Transverse colon (tissue), 4 donors: ENCODE results near the gene FGF7. TPM values are rescaled to one million over a fixed set of nuclear protein-coding genes. Genes with fewer than 3 reads are reported as not detected.
"Not testable (repeated sequence)": the region's sequence is repeated elsewhere in the genome, so short reads cannot be mapped to it uniquely, and the experiment has no call there.

Experiments
- DNase-seq: peaks from one replicate; pipeline ENCODE4 v3.0.0-alpha.2; 2019
- H3K27ac ChIP-seq, 4 donors: fragments of 200-600 bp; sonication (generic); 2 replicates each; pipeline ENCODE4 v1.5.1; 2016 to 2018; ENCODE audit warnings: inconsistent platforms in 4 of 4
- H3K27me3 ChIP-seq: fragments of 200-600 bp; sonication (generic); 2 replicates; pipeline ENCODE4 v1.5.1; 2017; ENCODE audit warnings: inconsistent platforms
- H3K36me3 ChIP-seq, 4 donors: fragments of 200-600 bp; sonication (generic); 2 replicates each; pipeline ENCODE4 v1.5.1; 2017 to 2019; ENCODE audit warnings: inconsistent platforms in 4 of 4
- H3K4me1 ChIP-seq, 4 donors: fragments of 200-600 bp; sonication (generic); 2 replicates each; pipeline ENCODE4 v1.5.1; 2017 to 2020; ENCODE audit warnings: inconsistent platforms in 4 of 4
- H3K4me3 ChIP-seq, 4 donors: fragments of 200-600 bp; sonication (generic); 1 replicate in 1 of 4; 2 replicates in 3 of 4; pipeline versions ENCODE4 v1.5.1 to v1.6.1; 2017 to 2019; ENCODE audit warnings: inconsistent platforms in 4 of 4
- H3K9me3 ChIP-seq, 2 donors: fragments of 200-600 bp; sonication (generic); 2 replicates each; pipeline ENCODE4 v1.5.1; 2017 to 2019; ENCODE audit warnings: inconsistent platforms in 2 of 2
- CTCF ChIP-seq, 5 experiments: fragments of 200-600 bp in 3 of 5; fragments of 450-650 bp in 2 of 5; sonication (generic) in 3 of 5; IDR thresholded peaks; 1 replicate in 2 of 5; 2 replicates in 3 of 5; pipeline ENCODE4 v1.5.1; 2016 to 2017; ENCODE audit warnings: antibody characterized with exemption in 5 of 5, inconsistent platforms in 3 of 5, mild to moderate bottlenecking in 2 of 5, moderate library complexity in 1 of 5
- EP300 ChIP-seq: sonication (generic); formaldehyde crosslinking; IDR thresholded peaks from one replicate; pipeline ENCODE4 v1.6.1; 2017; ENCODE audit warnings: antibody characterized with exemption, low read depth
- POLR2A ChIP-seq: fragments of 450-650 bp; IDR thresholded peaks from one replicate; pipeline ENCODE4 v1.6.1; 2016; ENCODE audit warnings: antibody characterized with exemption, mild to moderate bottlenecking, moderate library complexity
- POLR2AphosphoS5 ChIP-seq, 3 donors: sonication (generic); formaldehyde crosslinking; IDR thresholded peaks; one replicate each; pipeline ENCODE4 v1.6.1; 2016; ENCODE audit warnings: antibody characterized with exemption in 3 of 3
- WGBS, 2 donors: methylation state at CpG; one replicate each; pipeline ENCODE4 v1.1.5; 2018; ENCODE audit warnings: low coverage in 1 of 2; 5-methylcytosine and 5-hydroxymethylcytosine counted together
- in situ Hi-C, 4 donors: fragments of 200-750 bp; cut with MboI; loops; one replicate each; pipeline versions ENCODE4 v1.15.0 to v1.15.1; 2017; ENCODE audit warnings: low sequenced_read_pairs in 3 of 4, low pct_ligation_motif_present in 1 of 4, low pct_unique_long_range_greater_than_20kb in 1 of 4
- intact Hi-C: fragments of 100-400 bp; cut with DNase I; formaldehyde crosslinking; loops from one replicate; pipeline ENCODE4 v1.15.1; 2023; ENCODE audit warnings: low total_unique reads
- total RNA-seq, 4 donors: library from RNA; depleted of rRNA; stranded (reverse); fragments of >200 nt; gene quantifications; one replicate each; pipeline ENCODE4 v1.1.0, GENCODE V29; 2016

Gene FGF7
- total RNA-seq, 4 donors from 2014 or later: 11.2 to 18.6 (median 17.9) TPM

- no peak for DNase-seq
- 24 to 49% methylated on average over 1 of the region's 1 CpG for WGBS, 2 donors
- in situ Hi-C loops: no loop called here
- H3K27me3 ChIP-seq: no peaks in the 10 kb centered on the region
- no peak overlapping the region for H3K4me3 ChIP-seq
- intact Hi-C loops: no loop called here
- H3K36me3 ChIP-seq: no peaks in the 10 kb centered on the region
- no peak overlapping the region for H3K27ac ChIP-seq
- TF ChIP-seq POLR2AphosphoS5 (IDR thresholded peaks at IDR 0.05) (no peak), EP300 (no peak), CTCF (IDR thresholded peaks at IDR 0.05) (no peak), POLR2A (no peak)
- H3K9me3 ChIP-seq: no peaks in the 10 kb centered on the region
- no peaks in the 10 kb centered on the region for H3K4me1 ChIP-seq
These were observed 39.8 kb upstream of the FGF7 start for GRCh38 chr15:49383266-49383665.

- in situ Hi-C loops (no loop called here), intact Hi-C loops (no loop called here)
- Histone ChIP-seq H3K27me3 (no peaks in the 10 kb centered on the region), H3K4me3 (no peak overlapping the region), H3K9me3 (no peaks in the 10 kb centered on the region), H3K36me3 (no peaks in the 10 kb centered on the region), H3K27ac (no peak overlapping the region), H3K4me1 (no peaks in the 10 kb centered on the region)
- DNase-seq: no peak
- 64 to 68% methylated on average over 2 of the region's 2 CpGs for WGBS, 2 donors
- TF ChIP-seq POLR2A (no peak), CTCF (IDR thresholded peaks at IDR 0.05) (no peak), POLR2AphosphoS5 (IDR thresholded peaks at IDR 0.05) (no peak), EP300 (no peak)
These were observed 35.6 kb upstream of the FGF7 start for GRCh38 chr15:49387471-49387870.

GRCh38 chr15:49402515-49403296, 20.3 kb upstream of the FGF7 start:
- H3K4me3 ChIP-seq, H3K9me3 ChIP-seq, H3K4me1 ChIP-seq, H3K27me3 ChIP-seq, H3K27ac ChIP-seq, DNase-seq, H3K36me3 ChIP-seq, intact Hi-C loops: not testable (repeated sequence)
- in situ Hi-C loops: loop anchor here (25.0 kb wide), 3 partner anchors 165 to 735 kb away; no protein-coding TSS in a partner anchor
- 76 to 79% methylated on average over 4 to 5 of the region's 5 CpGs for WGBS, 2 donors

- in situ Hi-C loops: loop anchor here (25.0 kb wide), 3 partner anchors 169 to 731 kb away; no protein-coding TSS in a partner anchor
- Histone ChIP-seq H3K27ac (no peak overlapping the region), H3K27me3 (no peaks in the 10 kb centered on the region), H3K9me3 (no peaks in the 10 kb centered on the region), H3K4me1 (no peaks in the 10 kb centered on the region), H3K36me3 (no peaks in the 10 kb centered on the region), H3K4me3 (no peak overlapping the region)
- TF ChIP-seq POLR2AphosphoS5 (IDR thresholded peaks at IDR 0.05): no peak
- TF ChIP-seq POLR2A: no peak
- no peak for DNase-seq
- WGBS, 2 donors: 90% methylated on average over 17 of the region's 17 CpGs; no CpG with 5 or more reads in 1 of the 2 donors
- intact Hi-C loops: no loop called here
These were observed 16.5 kb upstream of the FGF7 start for GRCh38 chr15:49406352-49407118.

GRCh38 chr15:49410641-49411040, 12.4 kb upstream of the FGF7 start:
- H3K27ac ChIP-seq: no peak overlapping the region
- no peak for DNase-seq
- intact Hi-C loops: loop anchor here (10.0 kb wide), 1 partner anchor 546 kb away; no protein-coding TSS in a partner anchor
- no peaks in the 10 kb centered on the region for H3K27me3 ChIP-seq
- no peak overlapping the region for H3K4me3 ChIP-seq
- in situ Hi-C loops: loop anchor here (25.0 kb wide), 3 partner anchors 173 to 727 kb away; no protein-coding TSS in a partner anchor
- H3K9me3 ChIP-seq: no peaks in the 10 kb centered on the region
- H3K4me1 ChIP-seq: no peaks in the 10 kb centered on the region
- no peaks in the 10 kb centered on the region for H3K36me3 ChIP-seq
- TF ChIP-seq EP300: no peak
